ENCODE results near the gene FCHO1. TPM values are rescaled to one million over a fixed set of nuclear protein-coding genes. Genes with fewer than 3 reads are reported as not detected.

FCHO1 gene
- total RNA-seq (1 to 10 TPM in 4 of 9 donors, under 1 TPM in 5; 0.29 to 3.3 (median 0.77) TPM), polyA plus RNA-seq (under 1 TPM; 0.34 to 0.49 TPM)
- long read RNA-seq, donor 1, partial matches to known transcripts = 1 of 1 reads
- long read RNA-seq, donor 1, other reads (novel, unspliced or antisense) = 0 of 1 reads
- long read RNA-seq, donor 2 = 0 reads
- long read RNA-seq, donor 3 = 0 reads

DNA sequence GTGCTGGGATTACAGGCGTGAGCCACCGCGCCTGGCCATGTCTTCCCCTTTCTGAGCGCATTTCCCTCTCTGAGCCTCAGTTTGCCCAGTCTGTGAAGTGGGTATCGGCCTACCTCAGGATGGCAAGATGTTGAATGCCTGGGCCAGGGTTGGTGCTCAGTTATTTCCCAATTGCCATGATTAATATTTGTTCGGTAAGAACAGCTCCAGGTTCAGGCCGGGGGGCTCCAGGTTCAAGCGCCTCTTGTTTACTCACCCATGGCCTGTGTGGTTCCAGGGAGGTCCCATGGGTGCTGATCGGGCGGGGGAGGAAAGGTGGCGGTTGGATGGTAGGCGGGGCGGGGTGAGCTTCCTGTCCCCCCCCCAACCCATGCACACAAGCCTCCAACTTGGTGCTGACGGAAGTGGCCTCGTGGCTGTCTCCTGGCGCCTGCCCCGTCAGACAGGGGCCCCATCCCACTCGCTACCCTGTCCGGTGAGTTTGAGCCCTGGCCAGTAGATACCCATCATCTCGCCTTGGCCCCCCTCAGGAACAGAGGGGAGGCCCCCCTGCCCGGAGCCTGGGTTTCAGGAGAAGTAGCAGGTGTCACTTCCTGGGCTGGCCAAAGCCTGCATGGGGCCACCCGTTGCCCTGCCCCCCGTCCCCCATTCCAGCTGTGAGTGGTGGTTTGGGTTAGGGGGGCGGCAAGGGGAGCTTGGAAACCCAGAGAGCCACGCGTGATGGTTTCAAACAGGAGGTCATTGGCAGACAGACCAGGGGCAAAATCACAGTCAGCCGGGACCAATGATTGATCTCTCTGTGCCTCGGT lies at the start of gene FCHO1:
TSS of gene FCHO1 (plus strand) at position 375 of the 809 bp plus-strand sequence. CDS start 3,688 bp downstream, outside the sequence.
- Histone ChIP-seq H3K27me3 (no peaks in the 10 kb centered on the region), H3K36me3 (no peaks in the 10 kb centered on the region), H3K4me3 (peak within 1 kb of the TSS in 4 of 12 donors; percentile 6 to 54 (median 26)), H3K9me3 (no peaks in the 10 kb centered on the region), H3K4me1 (peaks cover 0 to 62% (median 5%) of the 10 kb centered on the region in 12 donors), H3K27ac (peak within 1 kb of the TSS in 1 of 12 donors; percentile 68)
- TF ChIP-seq POLR2A (IDR thresholded peaks at IDR 0.05) = no peak
- no peak for TF ChIP-seq CTCF (IDR thresholded peaks at IDR 0.05)
- intact Hi-C loops (cut with DNase I) = no loop called here
- ATAC-seq = peak in 1 of 4 donors; percentile 10
- peak in 4 of 5 donors; percentile 36 to 77 (median 55) for DNase-seq
- 55 to 86% (median 59%) methylated on average over 14 to 28 of the region's 28 CpGs for WGBS, 4 donors

DNA sequence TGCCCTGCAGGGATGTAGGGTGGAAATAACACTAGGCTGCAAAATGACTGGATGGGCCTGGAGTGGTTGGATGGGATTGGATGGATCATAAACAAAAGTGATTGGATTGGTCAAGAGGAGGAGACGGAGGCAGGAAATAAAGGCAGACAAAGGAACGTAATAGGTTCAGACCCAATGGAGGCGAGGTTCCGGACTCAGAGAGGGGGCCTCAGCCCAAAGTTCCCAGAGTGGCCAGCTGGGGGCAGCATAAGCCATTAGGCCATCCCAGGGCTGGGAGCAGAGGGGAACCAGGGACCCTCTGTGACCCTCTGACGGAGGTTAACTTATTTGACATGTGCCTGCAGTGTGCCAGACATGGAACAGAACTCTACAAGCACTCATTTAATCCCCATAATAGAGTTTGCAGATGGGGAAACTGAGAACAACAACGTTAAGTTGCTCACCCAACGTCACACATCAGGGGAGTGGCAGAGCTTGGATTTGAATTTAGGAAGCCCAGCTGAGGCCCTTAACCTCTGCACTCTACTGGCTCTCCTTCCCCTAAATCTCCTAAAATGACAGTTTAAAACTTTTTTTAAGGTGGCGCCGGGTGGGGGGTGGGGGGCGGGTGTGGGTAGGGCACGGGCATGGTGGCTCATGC lies 47.3 kb upstream of the FCHO1 start:
- WGBS, 4 donors = 25 to 49% (median 47%) methylated on average over 9 to 11 of the region's 11 CpGs
- DNase-seq = peak in 2 of 5 donors; percentile 52 to 56

DNA sequence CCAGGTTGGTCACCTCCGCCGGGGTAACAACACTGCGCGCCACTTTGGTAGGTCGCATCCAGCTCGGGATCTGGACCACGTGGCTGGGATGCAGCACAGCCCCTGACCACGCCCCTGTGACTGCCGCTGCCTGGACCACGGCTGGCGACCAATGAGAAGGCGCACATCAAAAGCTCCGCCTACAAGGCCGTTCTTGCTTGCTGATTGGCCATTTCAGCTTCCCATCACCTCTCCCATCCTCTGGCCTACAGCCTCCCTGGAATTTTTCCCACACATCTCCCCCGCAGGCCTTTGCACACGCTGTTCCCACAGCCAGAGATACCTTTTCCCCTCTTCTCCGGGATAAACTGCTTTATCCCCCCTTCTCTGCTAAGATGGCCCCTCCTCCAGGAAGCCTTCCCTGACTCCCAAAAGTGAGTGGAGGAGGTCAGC lies 44.5 kb upstream of the FCHO1 start:
- ATAC-seq = peak in 1 of 4 donors; percentile 42

More for the DNA sequence above, 47.3 kb upstream of the FCHO1 start:
- H3K27me3 ChIP-seq = peaks cover 0 to 25% (median 5%) of the 10 kb centered on the region in 9 donors
- no peak overlapping the region for H3K27ac ChIP-seq
- no peak overlapping the region for H3K4me3 ChIP-seq
- ATAC-seq = peak in 3 of 4 donors; percentile 75 to 82 (median 76)
- H3K9me3 ChIP-seq = no peaks in the 10 kb centered on the region
- TF ChIP-seq POLR2A (IDR thresholded peaks at IDR 0.05) (no peak), CTCF (IDR thresholded peaks at IDR 0.05) (peak; percentile 68 to 93 (median 80))
- no peaks in the 10 kb centered on the region for H3K36me3 ChIP-seq
- intact Hi-C loops (cut with DNase I) = loop anchor here (1.0 to 10.0 kb wide), 7 partner anchors 61 to 153 kb away; partner anchors contain the start of gene RPL18A (in 8 of the 10)
- peaks cover 0 to 6% (median 0%) of the 10 kb centered on the region in 12 donors for H3K4me1 ChIP-seq

More for the DNA sequence above, 44.5 kb upstream of the FCHO1 start:
- WGBS, 4 donors = 19 to 33% (median 21%) methylated on average over 17 of the region's 17 CpGs
- TF ChIP-seq POLR2A (IDR thresholded peaks at IDR 0.05) (no peak), CTCF (IDR thresholded peaks at IDR 0.05) (no peak)
- Histone ChIP-seq H3K27me3 (peaks cover 0 to 12% (median 0%) of the 10 kb centered on the region in 9 donors), H3K36me3 (no peaks in the 10 kb centered on the region), H3K27ac (no peak overlapping the region), H3K4me3 (no peak overlapping the region), H3K9me3 (no peaks in the 10 kb centered on the region), H3K4me1 (peaks cover 0 to 6% (median 0%) of the 10 kb centered on the region in 12 donors)
- DNase-seq = peak in 1 of 5 donors; percentile 40
- intact Hi-C loops (cut with DNase I) = loop anchor here in 8 of 10 donors (5.0 to 10.0 kb wide), 4 partner anchors 58 to 151 kb away; partner anchors contain the start of gene RPL18A (in 7 of the 8)
